ENCODE results near the gene SGPP1. TPM values are rescaled to one million over a fixed set of nuclear protein-coding genes. Genes with fewer than 3 reads are reported as not detected.
"Not testable (repeated sequence)": the region's sequence is repeated elsewhere in the genome, so short reads cannot be mapped to it uniquely, and the experiment has no call there.

Gene SGPP1
- total RNA-seq, 1 experiment from 2014 or later, result 5.5 TPM

DNA sequence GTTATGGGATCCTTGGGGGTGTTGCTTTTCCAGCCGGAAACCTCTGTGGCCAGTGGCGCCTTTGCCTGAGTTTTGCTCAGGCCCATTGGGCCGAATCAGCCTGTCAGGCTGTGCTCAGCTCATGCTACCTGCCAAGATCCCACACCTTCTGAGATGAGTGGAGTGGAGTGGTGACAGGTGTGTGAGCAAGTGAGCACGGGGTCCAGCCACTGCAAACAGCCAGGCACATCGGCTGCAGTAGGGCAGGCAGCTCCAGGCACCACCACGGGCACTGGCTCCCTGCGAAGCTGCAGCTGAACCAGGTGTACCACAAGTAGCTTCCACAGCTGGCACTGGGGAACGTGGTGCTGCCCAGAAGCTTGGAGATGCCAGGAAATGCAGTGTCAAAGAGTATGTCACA is 65.1 kb downstream of the SGPP1 start:
- peaks cover 0 to 1% (median 0%) of the 10 kb centered on the region in 3 experiments; a peak in 2 of 7 replicates for H3K36me3 Mint-ChIP-seq (ENCODE audit: insufficient read depth in 1 of 3, low read depth in 3 of 3)
- Histone ChIP-seq H2BK12ac (ENCODE audit: insufficient read length, low read depth, low read length) (no peak overlapping the region), H3K27me3 (ENCODE audit: insufficient read depth, low read length) (no peaks in the 10 kb centered on the region), H2AK5ac (ENCODE audit: insufficient read length, low read length) (no peak overlapping the region), H4K5ac (ENCODE audit: insufficient read length, low read depth, low read length) (no peak overlapping the region), H2BK15ac (ENCODE audit: low read depth, low read length) (no peak overlapping the region), H3K23ac (ENCODE audit: insufficient read length, low read depth, low read length) (no peak overlapping the region), H3K9me3 (ENCODE audit: control insufficient read depth, low read depth, low read length) (no peaks in the 10 kb centered on the region), H3K4ac (ENCODE audit: low read depth, low read length) (no peak overlapping the region), H3K79me2 (ENCODE audit: insufficient read depth, low read length) (no peaks in the 10 kb centered on the region), H3K4me2 (ENCODE audit: insufficient read depth, insufficient read length, low read length) (no peak overlapping the region), H3K9ac (ENCODE audit: extremely low read depth, insufficient read length, low read length) (no peak overlapping the region), H3T11ph (ENCODE audit: low read length) (no peak overlapping the region), H4K20me1 (ENCODE audit: control insufficient read depth, insufficient read depth, insufficient read length) (no peaks in the 10 kb centered on the region), H4K91ac (ENCODE audit: insufficient read length, low read depth, low read length) (no peak overlapping the region), H3K27ac (ENCODE audit: insufficient read length, low read depth, low read length) (no peak overlapping the region), H3K56ac (ENCODE audit: insufficient read length, low read depth, low read length) (no peak overlapping the region), H3K18ac (ENCODE audit: insufficient read length, low read depth, low read length) (no peak overlapping the region), H3K79me1 (ENCODE audit: insufficient read depth, low read depth, low read length, poor library complexity, severe bottlenecking) (no peaks in the 10 kb centered on the region), H2BK120ac (ENCODE audit: low read depth, low read length, poor library complexity, severe bottlenecking) (no peak overlapping the region), H2BK20ac (ENCODE audit: low read depth, low read length, poor library complexity, severe bottlenecking) (no peak overlapping the region), H2AFZ (ENCODE audit: low read length) (no peak overlapping the region), H3K4me1 (ENCODE audit: insufficient read depth, low read length) (no peaks in the 10 kb centered on the region), H3K14ac (ENCODE audit: insufficient read depth, low read length) (no peak overlapping the region), H3K23me2 (ENCODE audit: insufficient read length, low read depth, low read length, poor library complexity, severe bottlenecking) (no peaks in the 10 kb centered on the region), H2BK5ac (ENCODE audit: insufficient read length, low read length) (no peak overlapping the region), H4K8ac (replicated peaks; ENCODE audit: insufficient read length, low read depth, low read length) (no peak overlapping the region)
- no peaks in the 10 kb centered on the region for H3K4me1 Mint-ChIP-seq
- H3K4me3 Mint-ChIP-seq, result no peak overlapping the region
- TF ChIP-seq CTCF (conservative IDR thresholded peaks at IDR 0.05), result no peak
- H3K9me3 Mint-ChIP-seq, result no peaks in the 10 kb centered on the region
- no peak overlapping the region for H3K27ac Mint-ChIP-seq
- no CpG with 5 or more reads among the region's 8 CpGs for WGBS (ENCODE audit: extremely low coverage, insufficient read length, low lambda C conversion rate)
- no peak for DNase-seq
- H3K27me3 Mint-ChIP-seq (ENCODE audit: low read depth), result no peaks in the 10 kb centered on the region; the same call in 1 of the 2 replicates

- not testable (repeated sequence) for H3K79me1 ChIP-seq (ENCODE audit: insufficient read depth, low read depth, low read length, poor library complexity, severe bottlenecking); H3K18ac ChIP-seq (ENCODE audit: insufficient read length, low read depth, low read length); H4K5ac ChIP-seq (ENCODE audit: insufficient read length, low read depth, low read length); H3K9me3 Mint-ChIP-seq; H3K23me2 ChIP-seq (ENCODE audit: insufficient read length, low read depth, low read length, poor library complexity, severe bottlenecking); H2BK12ac ChIP-seq (ENCODE audit: insufficient read length, low read depth, low read length); H2AFZ ChIP-seq (ENCODE audit: low read length); H3K9me3 ChIP-seq (ENCODE audit: control insufficient read depth, low read depth, low read length); H3K27ac ChIP-seq (ENCODE audit: insufficient read length, low read depth, low read length); H3K27me3 ChIP-seq (ENCODE audit: insufficient read depth, low read length); H3K4ac ChIP-seq (ENCODE audit: low read depth, low read length); H2BK20ac ChIP-seq (ENCODE audit: low read depth, low read length, poor library complexity, severe bottlenecking); H3K14ac ChIP-seq (ENCODE audit: insufficient read depth, low read length); H3K56ac ChIP-seq (ENCODE audit: insufficient read length, low read depth, low read length); H3K9ac ChIP-seq (ENCODE audit: extremely low read depth, insufficient read length, low read length); H2AK5ac ChIP-seq (ENCODE audit: insufficient read length, low read length); H3K27ac Mint-ChIP-seq; H3K4me3 Mint-ChIP-seq; H3K36me3 Mint-ChIP-seq (ENCODE audit: insufficient read depth in 1 of 3, low read depth in 3 of 3); H3K27me3 Mint-ChIP-seq (ENCODE audit: low read depth); H3K23ac ChIP-seq (ENCODE audit: insufficient read length, low read depth, low read length); H4K91ac ChIP-seq (ENCODE audit: insufficient read length, low read depth, low read length); H4K20me1 ChIP-seq (ENCODE audit: control insufficient read depth, insufficient read depth, insufficient read length); H3K79me2 ChIP-seq (ENCODE audit: insufficient read depth, low read length); H3T11ph ChIP-seq (ENCODE audit: low read length); H2BK5ac ChIP-seq (ENCODE audit: insufficient read length, low read length); H4K8ac ChIP-seq (replicated peaks; ENCODE audit: insufficient read length, low read depth, low read length); H3K4me1 ChIP-seq (ENCODE audit: insufficient read depth, low read length); H2BK15ac ChIP-seq (ENCODE audit: low read depth, low read length); DNase-seq; H2BK120ac ChIP-seq (ENCODE audit: low read depth, low read length, poor library complexity, severe bottlenecking); H3K4me2 ChIP-seq (ENCODE audit: insufficient read depth, insufficient read length, low read length); H3K4me1 Mint-ChIP-seq
- no CpG with 5 or more reads among the region's 10 CpGs for WGBS (ENCODE audit: extremely low coverage, insufficient read length, low lambda C conversion rate)
Measured at GRCh38 chr14:63661881-63662280, 66.0 kb downstream of the SGPP1 start.

Measured in H9 (cell line).